ENCODE data around the gene ATXN7.

The ATXN7 gene

DNA sequence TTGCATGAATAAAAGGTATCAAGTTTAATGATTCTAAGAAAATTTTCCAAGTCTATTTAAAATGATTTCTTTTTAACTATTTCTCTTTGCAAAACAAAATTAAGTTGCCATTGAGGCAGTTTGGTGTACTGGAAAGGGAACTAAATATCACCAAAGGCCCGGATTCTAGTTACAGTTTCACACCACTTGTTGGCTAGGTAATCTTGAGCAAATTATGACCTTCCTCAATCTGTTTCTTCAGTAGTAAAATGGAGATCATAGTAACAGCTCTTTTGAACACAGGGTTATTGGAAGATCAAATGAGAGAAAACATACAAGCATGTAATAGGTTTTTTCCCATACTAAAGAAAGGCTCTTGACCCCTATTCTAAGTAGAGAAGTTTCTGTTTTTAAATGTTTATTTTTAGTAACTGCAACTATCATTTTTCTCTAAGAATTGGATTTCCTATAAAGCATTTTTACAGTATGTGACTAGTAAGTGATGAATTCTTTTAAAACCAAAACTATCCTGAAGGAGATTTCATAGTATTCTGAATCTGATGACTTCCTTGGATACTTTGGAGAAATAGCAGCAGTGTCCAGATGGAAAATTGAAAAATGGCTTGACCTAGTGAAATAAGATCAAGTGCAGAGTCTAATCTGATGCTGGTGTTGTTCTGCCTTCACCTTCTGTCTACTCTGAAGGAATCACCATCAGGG is 32.8 kb downstream of the ATXN7 start:
- no peak for DNase-seq
- intact Hi-C loops (cut with DNase I), result no loop called here

DNA sequence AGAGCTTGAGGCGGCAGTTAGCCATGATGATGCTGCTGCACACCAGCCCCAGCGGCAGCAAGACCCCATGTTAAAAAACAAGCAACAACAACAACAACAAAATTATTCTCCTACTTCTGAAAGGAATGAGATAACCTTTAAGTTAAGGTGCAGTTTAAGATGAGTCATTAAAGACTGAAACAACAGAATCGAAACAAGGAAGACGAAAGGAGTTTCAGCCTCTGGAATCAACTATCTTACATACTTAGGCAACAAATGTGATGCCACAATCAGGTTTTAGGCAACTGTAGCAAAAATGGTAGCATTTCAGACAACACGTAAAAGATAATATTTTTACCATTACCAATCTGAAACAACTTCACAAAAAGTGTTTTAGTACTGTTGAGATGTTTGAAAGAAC is 36.3 kb downstream of the ATXN7 start:
- DNase-seq, result no peak
- intact Hi-C loops (cut with DNase I), result no loop called here

GRCh38 chr3:63900459-63900858 is 36.8 kb downstream of the ATXN7 start:
- DNase-seq, result no peak
- intact Hi-C loops (cut with DNase I), result no loop called here

GRCh38 chr3:63905731-63906620 is 42.3 kb downstream of the ATXN7 start:
- intact Hi-C loops (cut with DNase I), result no loop called here
- no peak for DNase-seq

GRCh38 chr3:63908081-63908736 is 44.5 kb downstream of the ATXN7 start:
- intact Hi-C loops (cut with DNase I), result no loop called here
- no peak for DNase-seq

DNA sequence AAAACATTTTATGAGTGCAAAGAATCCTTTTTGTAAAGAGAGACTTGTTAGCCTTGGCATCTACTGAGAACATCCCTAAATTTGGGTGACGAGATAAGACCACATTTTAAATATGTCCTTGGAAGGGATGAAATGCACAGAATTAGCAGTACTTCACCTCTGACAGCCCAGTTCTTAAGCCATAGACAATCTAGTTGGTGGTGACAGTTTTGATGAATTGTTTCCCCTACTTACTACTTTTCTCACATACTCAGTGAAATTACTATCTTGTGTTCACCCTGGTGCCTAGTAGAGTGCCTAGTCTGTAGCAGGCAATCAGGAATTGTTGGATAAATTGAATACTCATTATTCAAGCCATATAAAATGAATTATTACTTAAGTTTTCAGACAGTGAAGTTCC is 45.1 kb downstream of the ATXN7 start:
- intact Hi-C loops (cut with DNase I), result no loop called here
- DNase-seq, result no peak

DNA sequence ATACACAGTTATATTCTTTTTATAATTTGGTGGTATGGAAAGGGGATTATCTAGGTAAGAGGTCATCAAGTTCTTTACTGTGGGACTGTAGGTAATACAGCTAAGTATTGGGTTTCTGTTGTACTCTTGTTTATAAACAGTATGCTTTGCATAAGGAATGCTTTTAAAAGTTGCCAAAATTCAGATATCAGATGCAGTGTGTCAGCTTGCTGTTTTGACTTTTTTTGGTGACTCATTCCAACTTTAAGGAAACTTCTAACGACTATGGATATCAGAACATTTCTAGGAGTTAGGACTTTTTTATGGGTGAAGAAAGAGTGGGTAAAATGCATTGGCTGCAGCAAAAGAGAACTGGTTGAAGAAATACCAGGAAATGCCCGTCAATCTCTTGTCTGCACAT is 45.8 kb downstream of the ATXN7 start:
- no peak for DNase-seq
- intact Hi-C loops (cut with DNase I), result no loop called here

GRCh38 chr3:63910001-63910400 is 46.3 kb downstream of the ATXN7 start:
- DNase-seq, result no peak
- intact Hi-C loops (cut with DNase I), result loop anchor here (2.0 kb wide), 1 partner anchor 49 kb away; no protein-coding TSS in a partner anchor

GRCh38 chr3:63910891-63911290 is 47.2 kb downstream of the ATXN7 start:
- intact Hi-C loops (cut with DNase I), result loop anchor here (2.0 kb wide), 1 partner anchor 50 kb away; no protein-coding TSS in a partner anchor
- no peak for DNase-seq

DNA sequence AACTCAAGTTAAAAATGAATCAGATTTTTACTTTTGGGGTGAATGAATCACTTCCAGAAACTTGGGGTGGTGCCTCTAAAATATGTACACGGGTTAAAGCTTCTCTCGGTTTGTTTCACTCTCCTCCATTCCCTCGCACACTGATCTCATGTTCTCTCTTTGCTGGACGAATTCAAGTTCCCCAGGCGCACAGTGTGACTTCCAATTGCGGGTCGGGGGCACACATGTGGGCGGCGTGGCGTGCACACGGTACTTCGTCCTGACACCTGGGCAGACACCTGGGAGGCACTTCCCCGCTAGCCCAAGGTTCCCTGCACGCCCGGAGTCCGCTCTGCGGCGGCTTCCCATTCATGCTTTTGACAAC is 47.8 kb downstream of the ATXN7 start:
- intact Hi-C loops (cut with DNase I), result loop anchor here (2.0 kb wide), 1 partner anchor 51 kb away; no protein-coding TSS in a partner anchor

DNA sequence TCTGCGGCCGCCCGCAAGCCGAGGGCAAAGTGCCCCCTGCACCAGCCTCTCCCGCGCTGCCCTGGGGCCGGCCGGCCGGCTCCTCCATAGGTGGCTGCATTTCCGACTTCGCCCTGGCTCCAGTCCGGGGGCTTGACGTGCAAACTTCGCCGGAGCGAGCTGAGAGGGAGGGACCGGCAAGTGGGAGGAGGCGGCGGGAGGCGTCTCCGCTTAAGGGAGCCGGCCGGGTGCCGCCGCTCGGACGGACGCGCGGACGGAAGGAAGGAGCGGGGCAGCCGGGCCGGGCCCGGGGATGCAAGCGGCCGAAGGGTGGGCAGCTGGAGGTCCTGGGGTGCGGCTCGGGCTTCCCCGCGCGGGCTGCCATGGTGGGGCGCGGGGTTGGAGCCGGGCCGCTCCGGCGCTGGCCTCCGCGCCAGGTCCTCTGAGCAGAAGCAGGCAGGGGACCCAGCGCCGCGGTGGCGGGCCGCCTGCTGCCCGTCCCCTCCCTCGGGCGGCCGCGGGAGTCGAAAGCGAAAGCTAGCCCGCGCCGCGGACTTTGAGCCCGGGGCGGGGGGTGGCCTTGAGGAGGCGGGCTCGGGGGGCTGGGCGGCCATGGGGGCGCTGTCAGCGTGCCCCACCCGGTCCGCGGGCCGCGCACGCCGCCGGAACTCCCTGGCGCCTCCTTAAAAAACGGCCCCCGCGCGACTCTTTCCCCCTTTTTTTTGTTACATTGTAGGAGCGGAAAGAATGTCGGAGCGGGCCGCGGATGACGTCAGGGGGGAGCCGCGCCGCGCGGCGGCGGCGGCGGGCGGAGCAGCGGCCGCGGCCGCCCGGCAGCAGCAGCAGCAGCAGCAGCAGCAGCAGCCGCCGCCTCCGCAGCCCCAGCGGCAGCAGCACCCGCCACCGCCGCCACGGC is 48.5 kb downstream of the ATXN7 start, which contains the start of gene SCAANT1:
SCAANT1 (minus strand) TSS at position 511 of the 895 bp plus-strand sequence.
- peak; percentile 75 to 97 (median 83) for DNase-seq
- intact Hi-C loops (cut with DNase I), result loop anchor here (1.0 to 2.0 kb wide), 3 partner anchors 48 to 81 kb away; no protein-coding TSS in a partner anchor

More for the DNA sequence above, 47.8 kb downstream of the ATXN7 start:
- DNase-seq, result no peak

GRCh38 chr3:63912768-63913588 is 49.3 kb downstream of the ATXN7 start:
- intact Hi-C loops (cut with DNase I), result loop anchor here (1.0 kb wide), 2 partner anchors 49 to 80 kb away; no protein-coding TSS in a partner anchor
- DNase-seq, result peak in 5 of 10 donors; percentile 2 to 86 (median 29)

- intact Hi-C loops (cut with DNase I), result no loop called here
- no peak for DNase-seq
Observed at GRCh38 chr3:63914312-63914711, 50.6 kb downstream of the ATXN7 start.

GRCh38 chr3:63918321-63918720 is 54.7 kb downstream of the ATXN7 start:
- intact Hi-C loops (cut with DNase I), result no loop called here
- no peak for DNase-seq

DNA sequence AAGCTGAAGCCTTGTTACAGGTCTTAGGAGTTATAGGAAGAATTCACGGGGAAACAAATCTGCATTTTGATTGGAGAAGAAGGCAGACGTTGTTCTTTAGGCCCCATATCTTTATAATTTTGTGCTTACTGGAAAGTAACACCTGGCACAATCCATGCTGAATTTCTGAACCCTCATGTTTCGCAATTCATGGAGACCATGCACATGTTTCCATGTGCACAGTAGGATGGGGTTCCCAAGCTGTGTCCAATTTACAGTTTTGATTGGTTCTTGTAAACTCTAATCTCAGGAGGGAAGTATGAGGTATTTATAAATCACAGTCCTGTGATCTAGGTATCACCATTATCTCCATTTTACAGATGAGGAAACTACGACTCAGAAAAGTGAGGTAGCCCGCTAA is 56.3 kb downstream of the ATXN7 start:
- DNase-seq, result no peak
- intact Hi-C loops (cut with DNase I), result no loop called here

DNA sequence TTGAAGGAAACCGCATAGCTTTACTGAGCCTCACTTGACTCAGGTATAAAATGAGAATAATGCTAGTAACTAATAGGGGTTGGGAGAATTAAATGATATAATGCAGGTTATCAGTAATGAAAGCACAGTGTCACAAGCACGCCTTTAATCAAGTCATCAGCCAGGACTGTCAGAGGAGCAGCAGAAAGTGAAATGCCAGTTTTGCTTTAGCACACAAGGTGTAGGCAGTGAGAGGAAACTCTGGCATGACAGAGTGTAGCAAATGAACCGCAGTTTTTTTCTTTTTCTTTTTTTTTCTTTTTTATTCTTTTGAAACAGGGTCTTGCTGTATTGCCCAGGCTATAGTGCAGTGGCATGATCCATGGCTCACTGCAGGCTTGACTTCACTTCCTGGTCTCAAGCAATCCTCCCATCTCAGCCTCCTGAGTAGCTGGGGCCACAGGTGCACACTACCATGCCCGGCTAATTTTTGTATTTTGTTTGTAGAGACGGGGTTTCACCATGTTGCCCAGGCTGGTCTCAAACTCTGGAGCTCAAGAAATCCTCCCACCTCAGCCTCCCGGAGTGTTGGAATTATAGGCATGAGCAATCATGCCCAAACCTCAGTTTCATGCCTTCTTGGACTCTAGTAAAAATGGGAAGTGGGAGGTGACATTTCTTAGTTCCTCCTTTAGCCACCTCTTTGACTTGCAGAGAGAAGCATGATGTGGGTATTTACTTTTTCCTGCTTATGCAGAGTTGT is 58.2 kb downstream of the ATXN7 start:
- intact Hi-C loops (cut with DNase I), result no loop called here
- DNase-seq, result no peak

GRCh38 chr3:63922491-63923199 is 59.0 kb downstream of the ATXN7 start:
- intact Hi-C loops (cut with DNase I), result no loop called here
- DNase-seq, result no peak

DNA sequence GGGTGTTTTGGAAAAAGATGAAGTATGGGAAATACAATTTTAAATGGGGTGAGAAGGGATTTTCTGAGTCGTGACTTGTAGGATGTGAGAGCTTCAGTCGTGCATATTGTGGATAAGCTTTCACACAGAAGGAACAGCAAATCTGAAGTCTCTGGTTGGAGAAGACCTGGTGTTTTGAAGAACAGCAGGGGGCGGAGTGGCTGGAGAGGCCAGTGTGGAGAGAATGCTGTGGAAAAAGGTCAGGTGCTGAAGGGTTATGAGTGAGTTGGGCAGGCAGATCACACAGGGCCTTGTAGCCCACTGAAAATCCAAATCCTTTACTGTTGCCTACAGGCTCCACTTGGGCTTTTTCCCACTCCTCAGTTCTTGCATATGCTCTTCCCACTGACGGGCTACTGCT is 62.6 kb downstream of the ATXN7 start:
- intact Hi-C loops (cut with DNase I), result no loop called here
- no peak for DNase-seq
